NCI-H82 treated with DMSO at 0.1 percent for 48 hours (cell line): ENCODE measurements around the gene CPNE4.

Experiments used
- DNase-seq: peaks from one replicate; lab custom pipeline; 2025; ENCODE audit not compliant: unreplicated experiment; lab: John Stamatoyannopoulos, UW

The CPNE4 gene

DNA sequence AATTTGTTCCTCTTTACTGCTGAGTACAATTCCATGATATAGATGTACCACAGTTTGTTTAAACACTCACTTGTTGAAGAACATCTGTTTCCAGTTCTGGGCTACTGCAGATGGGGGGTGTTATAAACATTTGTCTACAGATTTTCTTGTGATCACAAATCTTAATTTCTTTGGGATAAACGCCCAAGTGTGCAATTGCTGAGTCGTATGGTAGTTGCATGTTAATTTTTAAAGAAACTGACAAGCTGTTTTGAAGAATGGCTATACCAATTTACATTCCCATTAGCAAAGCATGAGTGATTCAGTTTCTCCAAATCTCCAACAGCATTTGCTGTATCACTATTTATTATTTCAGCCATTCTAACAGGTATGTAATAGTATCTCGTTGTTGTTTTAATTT is 290.0 kb downstream of the CPNE4 start:
- no peak for DNase-seq

DNA sequence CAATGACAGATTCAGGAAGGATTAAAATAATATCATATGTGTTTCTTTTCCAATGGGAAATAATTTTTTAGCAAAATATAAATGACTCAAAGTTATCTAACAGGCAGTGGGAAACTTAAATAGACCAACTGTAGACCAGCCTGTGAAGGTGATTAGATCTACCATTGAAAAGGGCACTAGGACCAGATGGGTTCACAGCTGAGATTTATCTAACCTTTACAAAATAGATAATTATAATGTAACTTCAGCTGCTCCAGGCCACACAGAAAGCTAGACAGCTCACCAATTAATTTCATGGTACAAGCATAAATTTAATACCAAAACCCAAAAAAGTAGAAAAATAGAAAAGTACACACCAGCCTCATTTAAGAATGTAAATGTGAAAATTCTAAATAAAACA is 291.7 kb downstream of the CPNE4 start:
- no peak for DNase-seq

GRCh38 chr3:131739211-131739610 is 295.6 kb downstream of the CPNE4 start:
- DNase-seq: no peak

GRCh38 chr3:131738095-131738494 is 296.7 kb downstream of the CPNE4 start:
- peak; percentile 56 for DNase-seq

DNA sequence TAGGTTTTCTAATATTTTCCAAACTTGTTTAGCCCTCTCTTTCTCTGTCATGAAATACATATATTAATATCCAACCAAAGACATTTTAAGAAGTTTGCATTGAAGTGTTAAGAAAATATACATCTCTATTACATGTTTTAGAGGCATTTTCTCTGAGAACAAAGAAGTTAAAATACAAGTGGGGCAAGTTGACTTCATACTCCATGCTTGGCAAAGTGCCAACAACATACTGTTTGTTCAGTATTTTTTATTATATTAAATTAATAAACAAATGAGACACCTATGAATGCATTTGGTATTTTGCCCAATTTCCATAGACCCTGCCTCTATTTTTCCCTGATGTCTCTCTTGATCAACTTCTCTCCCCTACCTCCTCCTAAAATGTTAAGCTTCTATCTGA is 299.3 kb downstream of the CPNE4 start:
- no peak for DNase-seq

GRCh38 chr3:131735116-131735515 is 299.7 kb downstream of the CPNE4 start:
- DNase-seq: no peak

DNA sequence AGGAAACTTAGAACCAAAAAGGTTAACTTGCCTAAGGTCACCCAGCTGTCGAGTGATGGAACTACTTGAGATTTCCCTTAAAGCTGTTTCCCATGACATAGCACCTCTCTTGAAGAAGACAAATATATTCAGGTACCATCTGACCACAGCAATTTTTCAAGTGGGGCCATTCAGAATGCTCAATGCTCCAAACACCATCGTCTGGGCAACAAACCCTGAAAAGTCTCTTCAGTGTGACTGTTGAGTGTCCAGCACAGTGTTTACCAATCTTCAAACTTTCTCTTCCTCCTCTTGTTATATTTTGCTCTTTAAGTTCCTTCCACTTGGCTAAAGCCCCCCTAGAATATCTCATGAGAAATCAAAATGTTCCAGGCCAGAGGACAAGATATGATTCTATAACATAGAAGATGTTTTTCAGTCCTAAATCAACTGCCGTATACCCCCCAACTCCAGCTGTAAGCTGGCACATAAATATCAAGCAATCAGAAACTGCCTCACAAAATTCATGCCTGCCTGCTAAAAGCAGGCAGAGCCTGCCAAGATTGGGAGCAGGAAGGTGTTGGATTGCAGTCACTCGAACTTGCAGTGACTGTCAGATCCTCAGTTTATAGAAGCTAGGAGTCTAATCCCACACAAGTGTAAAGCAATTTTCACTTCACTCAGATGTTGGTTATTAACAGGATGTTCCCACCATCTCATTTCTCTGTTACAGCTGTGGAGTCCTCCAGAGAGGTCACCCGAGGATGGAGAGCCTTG is 301.6 kb downstream of the CPNE4 start:
- DNase-seq: no peak

GRCh38 chr3:131731709-131732108 is 303.1 kb downstream of the CPNE4 start:
- no peak for DNase-seq

DNA sequence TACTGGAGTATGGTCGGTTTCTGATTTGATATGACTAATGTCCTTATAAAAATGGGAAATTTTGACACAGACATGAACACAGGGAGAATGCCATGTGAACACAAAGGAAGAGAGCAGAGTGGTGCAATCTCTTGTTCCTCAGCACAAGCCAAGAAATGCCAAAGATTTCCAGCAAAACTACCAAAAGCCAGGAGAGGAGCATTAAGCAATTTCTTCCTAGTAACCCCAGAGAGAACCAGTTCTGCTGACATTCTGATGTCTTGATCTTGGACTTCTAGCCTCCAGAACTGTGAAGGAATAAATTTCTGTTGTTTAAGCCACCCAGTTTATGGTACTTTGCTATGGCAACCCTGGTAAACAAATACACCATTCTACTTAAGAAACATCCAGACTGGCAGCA is 304.2 kb downstream of the CPNE4 start:
- DNase-seq: no peak

GRCh38 chr3:131729643-131730017 is 305.2 kb downstream of the CPNE4 start:
- no peak for DNase-seq

- DNase-seq: no peak
Observed at GRCh38 chr3:131728898-131729642, 305.7 kb downstream of the CPNE4 start.

DNA sequence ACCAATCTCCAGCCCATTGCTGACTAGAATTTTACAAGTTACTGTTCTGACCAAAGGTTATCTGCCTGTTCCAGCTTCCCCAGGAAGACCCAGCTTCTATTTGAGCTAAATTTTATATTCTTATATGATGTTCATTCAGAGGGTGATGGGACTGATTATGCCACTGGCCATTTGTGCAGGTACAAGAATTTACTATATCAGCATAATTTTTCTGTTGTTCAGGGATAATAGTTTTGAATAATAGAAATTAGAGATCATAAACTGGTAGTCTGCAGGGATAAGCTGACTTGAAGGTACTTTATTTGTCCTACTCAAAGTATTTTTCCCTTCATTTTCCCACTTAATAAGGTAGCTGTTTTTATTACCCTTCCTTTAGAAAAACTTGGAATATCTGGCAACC is 309.4 kb downstream of the CPNE4 start:
- DNase-seq: no peak

DNA sequence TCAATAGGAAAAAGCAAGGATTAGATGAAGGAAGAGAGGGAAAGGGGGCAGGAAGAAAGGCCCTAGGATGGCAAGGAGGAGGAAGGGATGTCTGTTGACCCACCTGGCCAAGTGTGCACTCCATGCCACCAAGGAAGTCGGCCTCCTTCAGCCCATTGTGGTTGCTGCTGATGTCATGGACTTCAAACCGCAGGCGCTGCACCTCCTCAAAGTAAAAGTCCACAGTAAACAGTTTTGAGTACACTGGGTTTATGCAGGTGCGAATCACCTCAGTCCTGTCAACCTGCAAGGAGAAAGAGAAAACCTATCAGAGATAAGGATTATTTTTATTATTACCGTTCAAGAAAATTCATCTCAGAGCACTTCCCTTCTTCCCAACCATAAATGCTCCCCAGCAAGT is 311.5 kb downstream of the CPNE4 start:
- no peak for DNase-seq

DNA sequence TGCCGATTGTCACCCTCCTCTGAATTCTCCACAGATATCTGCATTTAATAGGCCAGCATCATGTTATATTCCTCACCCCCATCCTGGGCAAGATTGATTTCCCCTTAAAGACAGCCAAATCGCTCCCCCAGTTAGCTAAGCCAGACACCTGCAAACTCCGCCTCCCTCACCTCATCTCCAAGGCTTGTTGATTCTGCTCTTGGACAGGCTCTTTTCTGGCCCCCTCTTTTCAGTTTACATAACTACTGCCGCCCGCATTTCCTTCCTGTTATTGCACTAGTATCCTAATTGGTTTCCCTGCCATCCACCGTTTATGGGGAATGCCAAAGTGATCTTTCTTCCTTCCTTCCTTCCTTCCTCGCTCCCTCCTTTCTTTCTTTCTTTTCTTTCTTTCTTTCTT is 317.3 kb downstream of the CPNE4 start:
- no peak for DNase-seq

- DNase-seq: no peak
Observed at GRCh38 chr3:131716943-131717342, 317.9 kb downstream of the CPNE4 start.

GRCh38 chr3:131716007-131716406 is 318.8 kb downstream of the CPNE4 start:
- no peak for DNase-seq

- no peak for DNase-seq
Observed at GRCh38 chr3:131714585-131715220, 320.1 kb downstream of the CPNE4 start.

- no peak for DNase-seq
Observed at GRCh38 chr3:131713416-131714123, 321.2 kb downstream of the CPNE4 start.

- peak; percentile 51 for DNase-seq
Observed at GRCh38 chr3:131712662-131713061, 322.2 kb downstream of the CPNE4 start.

GRCh38 chr3:131711114-131711768 is 323.6 kb downstream of the CPNE4 start:
- no peak for DNase-seq

- no peak for DNase-seq
Observed at GRCh38 chr3:131708241-131708640, 326.6 kb downstream of the CPNE4 start.
